Measurements from ENCODE around the gene REEP3. TPM values are rescaled to one million over a fixed set of nuclear protein-coding genes. Genes with fewer than 3 reads are reported as not detected.
A peak's percentile ranks its signal among the peaks of the same experiment; 100 is the strongest.

Gene REEP3
- total RNA-seq, 1 experiment from 2014 or later, result 34.7 TPM

DNA sequence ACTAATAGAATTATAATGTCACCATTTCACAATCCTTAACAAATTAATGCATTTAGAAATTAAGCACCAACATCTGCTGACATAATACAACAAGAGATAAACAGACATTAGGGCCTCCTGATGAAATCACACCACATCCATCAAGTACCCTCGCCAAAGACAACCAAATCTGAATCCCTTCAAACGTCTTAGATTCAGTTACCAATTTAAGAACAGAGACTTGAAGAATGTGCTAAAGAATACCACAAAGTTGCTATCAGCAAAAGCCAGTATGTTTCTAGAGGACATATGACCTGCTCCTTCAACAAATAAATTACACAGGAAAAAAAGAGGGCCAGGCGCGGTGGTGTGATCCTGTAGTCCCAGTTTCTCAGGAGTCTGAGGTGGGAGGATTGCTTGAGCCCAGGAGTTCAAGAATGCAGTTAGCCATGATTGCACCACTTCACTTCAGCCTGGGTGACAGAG is 144.5 kb downstream of the REEP3 start:
- no peak for DNase-seq (ENCODE audit: low read depth)

DNA sequence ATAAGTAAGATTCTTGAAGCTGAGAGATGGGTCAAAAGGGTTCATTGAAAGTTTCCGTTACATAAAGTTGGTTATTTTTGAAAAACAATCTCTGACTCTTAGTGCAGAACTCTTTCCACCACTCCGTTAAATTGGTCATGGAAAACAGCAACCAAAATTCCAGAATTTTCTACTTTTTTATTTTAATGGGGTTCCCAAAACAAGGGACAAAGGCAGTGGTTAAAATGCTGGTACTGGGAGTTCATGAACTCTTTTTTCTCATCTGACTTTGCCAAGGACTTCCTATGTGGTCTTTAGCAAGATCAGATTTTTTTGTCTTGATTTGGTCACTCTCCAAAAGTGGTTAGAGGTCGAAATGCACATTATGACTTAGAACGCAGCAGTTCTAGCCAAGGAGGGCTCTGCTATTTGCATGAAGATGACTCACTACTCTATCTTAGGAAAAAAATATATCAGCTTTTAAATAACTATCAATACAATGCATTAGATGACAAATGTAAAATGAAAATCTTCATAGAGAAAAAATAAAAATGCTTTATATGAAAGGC is 145.7 kb downstream of the REEP3 start:
- peak; percentile 63 for DNase-seq (ENCODE audit: low read depth)

DNA sequence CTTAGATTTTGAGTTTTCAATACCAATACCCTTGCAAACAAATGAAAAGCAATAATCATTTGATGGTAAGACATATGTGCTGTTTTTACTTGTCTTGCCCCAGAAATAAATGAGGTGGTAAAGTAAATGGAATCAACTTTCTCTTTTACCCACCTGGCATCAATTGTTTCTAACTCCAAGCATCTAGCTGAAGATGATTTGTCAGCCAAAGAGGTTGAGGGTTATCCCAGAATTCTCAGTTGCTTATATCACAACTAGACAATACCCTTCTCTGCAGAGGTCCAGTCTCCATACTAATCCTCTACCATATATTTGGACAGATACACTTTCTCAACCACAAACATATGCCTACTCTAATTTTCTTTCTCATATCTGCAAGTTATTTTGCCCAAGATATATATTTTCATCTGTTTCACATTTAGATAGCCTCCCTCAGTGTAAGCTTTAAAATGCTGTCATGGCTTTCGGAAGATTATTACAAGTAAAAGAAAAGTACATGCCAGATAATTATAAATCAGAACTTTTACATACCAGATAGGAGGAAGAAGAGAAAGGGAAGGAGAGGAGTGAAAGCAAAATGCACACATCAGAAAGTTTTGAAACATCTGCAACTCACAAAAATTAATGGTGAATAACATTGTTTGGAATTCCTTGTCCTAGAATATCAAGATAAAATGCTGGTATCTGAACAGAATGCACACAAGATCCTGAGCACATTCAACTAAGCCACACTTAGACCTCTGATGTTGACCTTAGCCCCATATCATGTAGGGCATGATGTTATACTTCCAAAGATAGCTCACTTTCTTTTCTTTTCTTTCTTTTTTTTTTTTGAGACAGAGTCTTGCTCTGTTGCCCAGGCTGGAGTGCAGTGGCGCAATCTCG is 146.6 kb downstream of the REEP3 start:
- DNase-seq (ENCODE audit: low read depth), result no peak

DNA sequence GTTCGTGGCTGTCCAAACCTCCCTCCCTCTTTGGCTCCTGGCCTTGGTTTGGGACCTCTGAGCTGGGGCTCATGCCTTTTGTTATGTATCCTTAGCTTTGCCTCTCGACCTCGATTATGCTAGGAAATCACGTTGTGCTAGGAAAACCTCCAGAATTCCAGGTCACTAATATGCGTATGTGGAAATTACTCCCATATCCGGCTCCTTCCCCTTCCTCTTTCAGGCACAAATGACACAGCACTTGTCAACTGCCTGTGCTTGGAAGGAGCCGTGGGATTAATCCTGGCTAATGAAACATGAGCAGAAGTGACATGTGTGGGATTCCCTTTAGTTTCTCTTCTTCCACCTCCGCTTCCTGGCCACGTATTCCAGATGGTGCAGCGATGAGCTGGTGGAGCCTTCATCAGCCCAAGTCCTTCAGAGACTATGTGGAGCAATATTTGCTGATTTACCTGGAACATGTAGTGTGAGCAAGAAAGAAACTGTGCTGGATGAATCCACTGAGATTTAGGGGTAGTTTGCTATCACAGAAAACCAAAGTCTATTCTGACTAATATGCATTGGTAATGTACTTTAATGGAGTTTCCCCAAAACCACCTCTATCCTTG is 149.2 kb downstream of the REEP3 start:
- peak; percentile 4 for DNase-seq (ENCODE audit: low read depth)

DNA sequence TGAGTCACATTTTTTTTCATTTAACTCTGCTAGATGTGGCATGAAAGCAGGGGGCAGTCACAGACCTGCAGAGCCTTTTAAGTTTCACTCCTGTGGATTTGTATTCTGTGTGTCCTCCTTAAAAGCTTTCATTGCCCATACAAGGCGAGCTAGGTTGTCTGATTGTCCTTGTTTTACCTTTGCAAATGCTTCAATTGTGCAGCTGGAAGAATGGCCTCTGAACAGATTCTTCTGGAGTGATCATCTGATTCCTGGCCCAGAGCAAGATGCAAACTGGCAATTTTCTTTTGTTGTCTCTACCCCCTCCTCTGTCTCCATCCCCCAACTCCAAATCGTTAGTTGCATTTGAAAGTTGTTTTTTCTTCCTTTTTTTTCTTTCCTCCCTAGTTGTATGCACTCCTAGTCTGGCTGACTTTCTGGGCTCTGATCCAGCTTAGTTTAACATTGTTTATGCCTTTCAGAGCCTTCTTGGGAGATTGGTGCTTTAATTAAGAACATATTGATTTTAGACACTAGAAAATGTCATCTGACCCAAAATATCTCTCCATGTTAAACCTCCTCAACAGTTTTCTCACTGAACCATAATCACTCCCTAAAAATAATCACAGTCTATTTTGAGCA is 150.2 kb downstream of the REEP3 start:
- DNase-seq (ENCODE audit: low read depth), result no peak

DNA sequence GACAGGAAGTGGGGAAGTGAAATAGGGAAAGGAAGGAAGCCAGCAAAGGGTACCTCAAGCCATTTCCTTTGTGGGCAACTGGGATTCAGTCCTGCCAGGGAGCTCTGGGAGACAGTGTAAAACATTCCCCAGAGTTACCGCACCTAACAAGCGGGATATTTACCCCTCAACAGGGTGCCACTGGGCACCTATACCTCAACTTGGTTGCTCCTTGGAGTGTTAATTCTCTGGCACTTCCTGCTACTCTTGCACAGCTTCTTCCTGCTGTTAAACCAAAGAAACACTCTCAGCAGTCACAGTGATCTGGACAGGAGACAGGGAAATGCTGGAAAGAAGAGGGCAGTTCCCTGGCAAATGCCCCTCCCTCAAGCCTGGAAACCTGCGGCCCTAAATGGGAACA is 151.3 kb downstream of the REEP3 start:
- no peak for DNase-seq (ENCODE audit: low read depth)

DNA sequence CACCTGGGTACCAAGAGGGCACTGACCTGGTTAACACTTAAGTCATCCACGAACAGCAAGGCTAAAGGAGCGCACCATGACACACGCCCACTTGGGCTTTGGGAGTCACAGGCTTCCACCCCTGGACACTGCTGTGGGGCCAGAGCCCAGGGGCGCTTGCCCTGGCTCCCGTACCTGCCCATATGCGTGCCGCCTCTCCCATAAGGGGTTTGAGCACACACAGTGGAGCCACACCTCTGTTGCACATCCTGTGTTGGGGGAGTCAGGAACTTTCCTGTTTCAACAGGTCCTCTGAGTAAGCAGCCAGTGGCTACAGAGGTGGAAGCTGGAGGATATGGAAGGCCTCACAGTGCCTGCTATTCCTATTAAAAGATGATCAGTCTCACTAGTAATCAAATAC is 152.0 kb downstream of the REEP3 start:
- DNase-seq (ENCODE audit: low read depth), result no peak

DNA sequence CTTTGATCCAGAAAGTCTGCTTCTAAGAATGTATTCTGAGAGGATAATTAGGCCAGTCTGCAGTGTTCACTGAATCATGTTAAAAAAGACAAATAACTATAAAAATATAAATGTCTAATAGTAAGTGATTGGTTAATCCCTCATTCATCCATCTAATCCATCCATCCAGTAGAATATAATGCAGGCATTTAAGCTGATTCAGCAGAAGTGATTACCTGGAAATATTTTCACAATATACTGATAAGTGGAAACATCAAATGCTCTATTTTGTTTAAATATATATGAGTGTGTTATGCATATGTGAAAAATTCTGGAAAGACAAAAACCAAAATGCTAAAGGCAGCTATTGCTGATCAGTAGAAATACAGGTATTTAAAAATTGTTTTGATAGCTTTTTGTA is 152.6 kb downstream of the REEP3 start:
- no peak for DNase-seq (ENCODE audit: low read depth)

Other genes starting within 250 kb of the REEP3 start
- 40.8 and 57.9 TPM in 2 replicates for gene JMJD1C, start 55.4 kb upstream of the REEP3 start, total RNA-seq (2014; rRNA removed; shearing (Covaris generic))